CD8-positive, alpha-beta memory T cell (primary cell): Measurements from ENCODE around the gene KIAA0040. TPM values are rescaled to one million over a fixed set of nuclear protein-coding genes. Genes with fewer than 3 reads are reported as not detected.

ENCODE experiments used
- CTCF ChIA-PET: fragments of 350-600 bp; sonication (Branson Sonifier 250); formaldehyde crosslinking; loops from one replicate; lab custom pipeline; 2021; ENCODE audit warnings: antibody characterized with exemption; lab: Charles Lee
- POLR2A ChIA-PET: fragments of 350-600 bp; sonication (Branson Sonifier 250); formaldehyde crosslinking; loops from one replicate; lab custom pipeline; 2021; ENCODE audit warnings: antibody characterized with exemption; lab: Charles Lee
- DNase-seq, 5 donors: peaks; one replicate each; pipeline versions ENCODE4 v3.0.0 to v3.0.0-alpha.2; 2020 to 2022; ENCODE audit warnings: mixed read lengths in 1 of 5
- H3K27ac ChIP-seq: one replicate; pipeline ENCODE4 v1.7.0; 2013; ENCODE audit warnings: low read depth, mild to moderate bottlenecking, low read length, moderate library complexity
- H3K27me3 ChIP-seq: 2 replicates; pipeline ENCODE4 v1.7.0; 2013; ENCODE audit warnings: low read length, mild to moderate bottlenecking; ENCODE audit not compliant: insufficient read depth, poor library complexity, severe bottlenecking
- H3K36me3 ChIP-seq: 2 replicates; pipeline ENCODE4 v1.7.0; 2013; ENCODE audit warnings: mild to moderate bottlenecking, low read length, moderate library complexity; ENCODE audit not compliant: insufficient read depth
- H3K4me1 ChIP-seq: 2 replicates; pipeline ENCODE4 v1.7.0; 2013; ENCODE audit warnings: mild to moderate bottlenecking, low read length, moderate library complexity; ENCODE audit not compliant: insufficient read depth
- H3K4me3 ChIP-seq: 2 replicates; pipeline ENCODE4 v1.7.0; 2013; ENCODE audit warnings: mild to moderate bottlenecking, low read length
- H3K9me3 ChIP-seq: 2 replicates; pipeline ENCODE4 v1.7.0; 2013; ENCODE audit warnings: mild to moderate bottlenecking, low read length
- H3K27ac Mint-ChIP-seq, 8 donors: one replicate each; pipeline ENCODE4 v1.8.0; 2020 to 2021; ENCODE audit warnings: mixed read lengths in 8 of 8, mild to moderate bottlenecking in 6 of 8, inconsistent platforms in 3 of 8, moderate library complexity in 3 of 8
- H3K27me3 Mint-ChIP-seq, 2 donors: one replicate each; pipeline ENCODE4 v1.8.0; 2020 to 2021; ENCODE audit warnings: mixed read lengths in 2 of 2, mild to moderate bottlenecking in 1 of 2, moderate library complexity in 1 of 2
- H3K36me3 Mint-ChIP-seq, 3 donors: one replicate each; pipeline ENCODE4 v1.8.0; 2020 to 2021; ENCODE audit warnings: mixed read lengths in 3 of 3, inconsistent platforms in 1 of 3, mild to moderate bottlenecking in 1 of 3
- H3K4me1 Mint-ChIP-seq, 3 donors: one replicate each; pipeline ENCODE4 v1.8.0; 2020 to 2021; ENCODE audit warnings: mixed read lengths in 3 of 3, inconsistent platforms in 1 of 3, mild to moderate bottlenecking in 1 of 3
- H3K4me3 Mint-ChIP-seq, 7 donors: one replicate each; pipeline ENCODE4 v1.8.0; 2020 to 2021; ENCODE audit warnings: mixed read lengths in 7 of 7, mild to moderate bottlenecking in 6 of 7, moderate library complexity in 4 of 7, inconsistent platforms in 2 of 7
- H3K9me3 Mint-ChIP-seq, 5 donors: one replicate each; pipeline ENCODE4 v1.8.0; 2020 to 2022; ENCODE audit warnings: mixed read lengths in 5 of 5, mild to moderate bottlenecking in 3 of 5, moderate library complexity in 2 of 5, inconsistent platforms in 1 of 5
- polyA plus RNA-seq: library from polyadenylated mRNA; unstranded; fragments of 300-500 nt; fragmentation: Illumina TruSeq; gene quantifications from one replicate; pipeline ENCODE4 v1.2.3, GENCODE V29; 2021
- total RNA-seq, 2 experiments: library from RNA; stranded (reverse); gene quantifications; one replicate each; pipeline ENCODE4 v1.2.3, GENCODE V29; 2021

The KIAA0040 gene
- total and polyA plus RNA-seq, 3 experiments from 2014 or later = 30.4 to 39.3 (median 31.8) TPM

DNA sequence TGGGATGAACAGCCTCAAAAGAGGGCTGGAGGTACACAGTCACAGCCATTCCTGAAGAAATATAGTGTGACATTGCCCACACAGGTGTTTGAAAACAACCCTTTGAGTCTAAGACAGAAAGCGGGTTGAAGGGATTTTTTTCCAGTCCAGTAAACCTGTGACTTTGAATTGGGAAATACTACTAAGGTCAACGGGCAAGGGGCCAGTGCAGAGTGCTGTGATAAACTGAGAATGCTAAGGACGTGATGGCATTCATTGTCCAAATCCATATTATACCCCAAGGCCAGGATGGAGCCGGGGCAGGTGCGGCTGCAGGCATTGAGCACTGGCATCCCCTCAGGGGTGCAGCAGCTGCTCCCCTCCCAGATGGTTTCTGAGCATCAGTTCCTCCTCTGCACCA is 36.6 kb downstream of the KIAA0040 start:
- Histone ChIP-seq H3K4me3 (no peak overlapping the region), H3K9me3 (no peaks in the 10 kb centered on the region), H3K27ac (no peak overlapping the region), H3K27me3 (peaks cover 4% of the 10 kb centered on the region), H3K36me3 (peaks cover 12% of the 10 kb centered on the region), H3K4me1 (peaks cover 10% of the 10 kb centered on the region)
- POLR2A ChIA-PET = no interaction called here
- Mint-ChIP-seq H3K36me3 (peaks cover 4 to 31% (median 17%) of the 10 kb centered on the region in 3 donors), H3K9me3 (no peaks in the 10 kb centered on the region), H3K27ac (peak overlapping the region in 1 of 8 donors; percentile 60), H3K4me3 (no peak overlapping the region), H3K4me1 (peaks cover 17 to 24% (median 23%) of the 10 kb centered on the region in 3 donors), H3K27me3 (peaks cover 18 to 20% of the 10 kb centered on the region in 2 donors)
- CTCF ChIA-PET = interaction anchor here (1.0 to 4.0 kb wide), 15 partner anchors 9 to 181 kb away, joined by 3 to 214 read pairs (median 11); partner anchors contain the start of gene KIAA0040
- no peak for DNase-seq

- Histone ChIP-seq H3K4me3 (no peak overlapping the region), H3K4me1 (peaks cover 10% of the 10 kb centered on the region), H3K27me3 (peaks cover 4% of the 10 kb centered on the region), H3K27ac (no peak overlapping the region), H3K36me3 (peaks cover 7% of the 10 kb centered on the region), H3K9me3 (no peaks in the 10 kb centered on the region)
- Mint-ChIP-seq H3K36me3 (peaks cover 0 to 26% (median 17%) of the 10 kb centered on the region in 3 donors), H3K27me3 (peaks cover 20 to 25% of the 10 kb centered on the region in 2 donors), H3K27ac (peak overlapping the region in 2 of 8 donors; percentile 60 to 83), H3K9me3 (no peaks in the 10 kb centered on the region), H3K4me1 (peaks cover 17 to 19% (median 18%) of the 10 kb centered on the region in 3 donors), H3K4me3 (peak overlapping the region in 1 of 7 donors; percentile 46)
- no peak for DNase-seq
- POLR2A ChIA-PET = interaction anchor here (0.7 to 1.1 kb wide), 2 partner anchors 54 to 126 kb away, joined by 3 read pairs; no protein-coding TSS in a partner anchor
- CTCF ChIA-PET = interaction anchor here (0.9 to 4.0 kb wide), 26 partner anchors 8 to 181 kb away, joined by 3 to 214 read pairs (median 6); partner anchors contain the start of gene KIAA0040
These were observed 37.1 kb downstream of the KIAA0040 start for GRCh38 chr1:175155473-175155856.

- peak; percentile 51 to 80 (median 57) for DNase-seq
- H3K4me1 Mint-ChIP-seq = peaks cover 15 to 18% (median 17%) of the 10 kb centered on the region in 3 donors
- H3K9me3 ChIP-seq = no peaks in the 10 kb centered on the region
- ChIA-PET CTCF (interaction anchor here (0.6 to 4.0 kb wide), 29 partner anchors 8 to 182 kb away, joined by 3 to 214 read pairs (median 6); partner anchors contain the start of gene KIAA0040), POLR2A (interaction anchor here (0.7 to 1.1 kb wide), 2 partner anchors 54 to 126 kb away, joined by 3 read pairs; no protein-coding TSS in a partner anchor)
- no peak overlapping the region for H3K27ac ChIP-seq
- no peak overlapping the region for H3K4me3 Mint-ChIP-seq
- H3K36me3 Mint-ChIP-seq = peaks cover 0 to 20% (median 11%) of the 10 kb centered on the region in 3 donors
- no peaks in the 10 kb centered on the region for H3K9me3 Mint-ChIP-seq
- H3K27me3 Mint-ChIP-seq = peaks cover 26 to 30% of the 10 kb centered on the region in 2 donors
- H3K4me1 ChIP-seq = peaks cover 10% of the 10 kb centered on the region
- H3K4me3 ChIP-seq = no peak overlapping the region
- H3K36me3 ChIP-seq = peaks cover 1% of the 10 kb centered on the region
- H3K27ac Mint-ChIP-seq = peak overlapping the region in 1 of 8 donors; percentile 60
- peaks cover 4% of the 10 kb centered on the region for H3K27me3 ChIP-seq
These were observed 37.7 kb downstream of the KIAA0040 start for GRCh38 chr1:175154629-175155472.

GRCh38 chr1:175152006-175152652 is 40.4 kb downstream of the KIAA0040 start:
- POLR2A ChIA-PET = interaction anchor here (0.7 kb wide), 1 partner anchor 417 kb away, joined by 5 read pairs; no protein-coding TSS in a partner anchor
- CTCF ChIA-PET = interaction anchor here (0.6 to 5.7 kb wide), 43 partner anchors 9 to 1540 kb away, joined by 3 to 149 read pairs (median 4); no protein-coding TSS in a partner anchor

GRCh38 chr1:175150596-175151319 is 41.8 kb downstream of the KIAA0040 start:
- Mint-ChIP-seq H3K9me3 (no peaks in the 10 kb centered on the region), H3K36me3 (no peaks in the 10 kb centered on the region), H3K4me1 (peaks cover 13 to 19% (median 15%) of the 10 kb centered on the region in 3 donors), H3K27me3 (peaks cover 32 to 42% of the 10 kb centered on the region in 2 donors), H3K4me3 (no peak overlapping the region), H3K27ac (no peak overlapping the region)
- no peak for DNase-seq
- Histone ChIP-seq H3K4me3 (no peak overlapping the region), H3K36me3 (no peaks in the 10 kb centered on the region), H3K9me3 (no peaks in the 10 kb centered on the region), H3K4me1 (peaks cover 9% of the 10 kb centered on the region), H3K27me3 (peaks cover 4% of the 10 kb centered on the region), H3K27ac (no peak overlapping the region)
- ChIA-PET CTCF (interaction anchor here (0.9 to 5.7 kb wide), 15 partner anchors 10 to 220 kb away, joined by 3 to 149 read pairs (median 4); no protein-coding TSS in a partner anchor), POLR2A (interaction anchor here (0.5 kb wide), 1 partner anchor 312 kb away, joined by 3 read pairs; no protein-coding TSS in a partner anchor)

More at GRCh38 chr1:175152006-175152652, 40.4 kb downstream of the KIAA0040 start:
- peak; percentile 41 to 77 (median 57) for DNase-seq
- peak overlapping the region in 1 of 8 donors; percentile 3 for H3K27ac Mint-ChIP-seq
- H3K27me3 Mint-ChIP-seq = peaks cover 28 to 37% of the 10 kb centered on the region in 2 donors
- H3K4me1 Mint-ChIP-seq = peaks cover 13 to 18% (median 14%) of the 10 kb centered on the region in 3 donors
- no peaks in the 10 kb centered on the region for H3K9me3 ChIP-seq
- H3K27ac ChIP-seq = no peak overlapping the region
- no peak overlapping the region for H3K4me3 ChIP-seq
- H3K9me3 Mint-ChIP-seq = no peaks in the 10 kb centered on the region
- peaks cover 10% of the 10 kb centered on the region for H3K4me1 ChIP-seq
- H3K36me3 ChIP-seq = no peaks in the 10 kb centered on the region
- H3K27me3 ChIP-seq = peaks cover 4% of the 10 kb centered on the region
- H3K36me3 Mint-ChIP-seq = no peaks in the 10 kb centered on the region
- H3K4me3 Mint-ChIP-seq = peak overlapping the region in 1 of 7 donors; percentile 54

GRCh38 chr1:175148068-175148467 is 44.5 kb downstream of the KIAA0040 start:
- no peak overlapping the region for H3K27ac ChIP-seq
- ChIA-PET CTCF (interaction anchor here (0.9 to 6.1 kb wide), 6 partner anchors 8 to 180 kb away, joined by 3 to 149 read pairs (median 20); no protein-coding TSS in a partner anchor), POLR2A (no interaction called here)
- no peak overlapping the region for H3K4me3 Mint-ChIP-seq
- no peaks in the 10 kb centered on the region for H3K9me3 Mint-ChIP-seq
- peaks cover 0 to 7% (median 5%) of the 10 kb centered on the region in 3 donors for H3K4me1 Mint-ChIP-seq
- H3K36me3 ChIP-seq = no peaks in the 10 kb centered on the region
- H3K4me3 ChIP-seq = no peak overlapping the region
- no peaks in the 10 kb centered on the region for H3K4me1 ChIP-seq
- H3K27me3 ChIP-seq = peaks cover 4% of the 10 kb centered on the region
- DNase-seq = no peak
- no peaks in the 10 kb centered on the region for H3K9me3 ChIP-seq
- H3K27me3 Mint-ChIP-seq = peaks cover 32 to 38% of the 10 kb centered on the region in 2 donors
- no peak overlapping the region for H3K27ac Mint-ChIP-seq
- H3K36me3 Mint-ChIP-seq = no peaks in the 10 kb centered on the region

DNA sequence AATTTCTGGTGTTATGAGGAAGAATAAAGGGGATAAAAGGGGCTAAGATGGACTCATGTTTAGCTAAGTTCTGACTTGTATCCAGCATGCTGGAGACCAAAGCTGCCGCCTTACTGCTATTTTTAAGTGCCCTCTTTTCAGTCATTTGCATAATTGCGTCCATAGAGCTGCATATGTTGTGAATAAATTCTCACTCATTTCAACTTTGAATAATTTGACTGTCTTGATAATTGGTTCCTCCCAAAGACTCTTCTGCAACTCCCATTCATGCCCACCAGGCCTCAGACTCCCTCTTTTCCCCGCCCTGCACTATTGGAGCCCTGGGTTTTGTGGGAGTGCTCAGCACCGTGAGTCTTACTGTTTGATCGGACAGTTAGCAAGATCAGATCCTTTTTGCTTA is 45.0 kb downstream of the KIAA0040 start:
- Mint-ChIP-seq H3K36me3 (no peaks in the 10 kb centered on the region), H3K27me3 (peaks cover 34 to 38% of the 10 kb centered on the region in 2 donors), H3K27ac (no peak overlapping the region), H3K4me1 (peaks cover 0 to 7% (median 5%) of the 10 kb centered on the region in 3 donors), H3K9me3 (no peaks in the 10 kb centered on the region), H3K4me3 (no peak overlapping the region)
- DNase-seq = no peak
- H3K27ac ChIP-seq = no peak overlapping the region
- H3K27me3 ChIP-seq = peaks cover 4% of the 10 kb centered on the region
- H3K36me3 ChIP-seq = no peaks in the 10 kb centered on the region
- ChIA-PET POLR2A (no interaction called here), CTCF (interaction anchor here (0.9 to 6.1 kb wide), 10 partner anchors 8 to 190 kb away, joined by 3 to 60 read pairs (median 6); no protein-coding TSS in a partner anchor)
- no peak overlapping the region for H3K4me3 ChIP-seq
- H3K4me1 ChIP-seq = no peaks in the 10 kb centered on the region
- H3K9me3 ChIP-seq = no peaks in the 10 kb centered on the region
